HPDE6-E6E7 (cell line): Measurements from ENCODE around the gene SERPINA4.

ENCODE experiments used
- DNase-seq: peaks from one replicate; pipeline ENCODE4 v3.0.0; 2011; ENCODE audit warnings: missing footprints; ENCODE audit errors: extremely low spot score

SERPINA4 gene

GRCh38 chr14:94560751-94561655 is at the start of gene SERPINA4:
Gene SERPINA4, plus strand, starts transcription at chr14:94561442. Its CDS starts 2,041 bp downstream, at chr14:94563483.
- no peak for DNase-seq

DNA sequence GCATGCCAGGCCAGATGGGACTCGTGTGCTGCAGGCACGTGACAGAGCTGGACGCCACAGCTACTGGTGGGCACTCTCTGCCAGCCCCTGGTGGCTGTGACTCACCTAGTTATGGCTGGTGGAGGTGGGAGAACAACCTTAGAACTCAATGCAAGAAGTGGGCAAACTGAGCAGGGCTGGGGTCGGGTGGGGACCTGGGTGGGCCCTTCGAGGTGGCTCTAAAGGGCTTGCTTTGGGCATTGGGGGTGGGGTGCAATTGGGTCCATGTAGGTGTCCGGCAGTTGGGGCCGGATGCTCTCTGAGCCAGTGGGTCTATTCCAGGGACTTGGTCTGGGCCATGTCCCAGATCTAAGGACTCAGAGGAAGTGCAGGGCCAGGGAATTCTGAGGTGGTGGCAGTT is 46.9 kb upstream of the SERPINA4 start:
- DNase-seq = no peak

- no peak for DNase-seq
Measured at GRCh38 chr14:94515426-94515825, 45.8 kb upstream of the SERPINA4 start.

GRCh38 chr14:94515856-94516255 is 45.4 kb upstream of the SERPINA4 start:
- DNase-seq = no peak

DNA sequence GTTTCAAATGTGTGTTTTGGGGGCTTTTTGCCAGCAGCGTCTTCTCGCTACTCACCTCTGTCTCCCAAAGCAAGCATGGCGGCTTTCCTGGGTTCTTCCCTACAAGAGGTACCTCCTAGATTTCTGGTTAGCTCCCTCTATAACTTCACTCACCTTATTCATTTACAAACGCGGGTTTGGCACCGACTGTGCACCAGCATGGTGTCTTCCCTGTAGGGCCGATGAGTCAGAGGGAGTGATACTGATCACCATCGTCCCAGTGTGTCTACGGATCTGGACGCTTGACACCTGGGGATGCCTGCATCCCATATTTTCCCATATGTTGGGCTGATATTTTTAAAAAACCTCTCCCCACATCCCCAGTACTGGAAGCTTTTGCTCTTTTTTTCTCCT is 44.0 kb upstream of the SERPINA4 start:
- DNase-seq = no peak

DNA sequence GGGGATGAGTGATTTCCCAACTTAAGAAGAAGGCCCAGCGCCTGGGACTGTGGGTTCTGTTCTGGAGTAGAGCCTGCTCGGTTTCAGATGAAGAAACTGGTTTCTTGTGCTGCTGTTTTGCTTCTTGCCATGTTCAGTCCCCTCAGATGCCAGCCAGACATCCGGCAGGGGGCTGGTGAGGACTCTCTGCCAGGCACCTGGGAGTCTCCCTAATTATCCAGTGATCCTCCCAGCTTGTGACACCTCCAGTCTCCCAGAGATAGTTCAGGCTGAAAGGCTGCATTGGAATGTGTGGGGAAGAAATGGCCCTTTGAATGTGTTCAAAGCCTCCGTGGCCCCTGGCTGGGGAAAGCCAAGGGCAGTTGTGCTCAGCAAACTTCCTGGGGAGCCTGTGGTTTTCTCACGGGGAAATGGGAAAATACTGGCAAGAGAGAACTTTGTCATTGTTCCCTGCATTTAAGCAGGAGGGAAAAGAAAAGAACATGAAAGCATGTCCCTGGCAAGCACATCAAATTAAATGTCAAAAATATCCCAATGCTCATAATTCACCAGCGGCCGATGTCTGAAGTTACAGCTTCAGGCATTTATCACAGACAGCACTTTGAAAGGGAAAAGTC is 43.5 kb upstream of the SERPINA4 start:
- DNase-seq = no peak

GRCh38 chr14:94521375-94522114 is 39.7 kb upstream of the SERPINA4 start:
- no peak for DNase-seq

DNA sequence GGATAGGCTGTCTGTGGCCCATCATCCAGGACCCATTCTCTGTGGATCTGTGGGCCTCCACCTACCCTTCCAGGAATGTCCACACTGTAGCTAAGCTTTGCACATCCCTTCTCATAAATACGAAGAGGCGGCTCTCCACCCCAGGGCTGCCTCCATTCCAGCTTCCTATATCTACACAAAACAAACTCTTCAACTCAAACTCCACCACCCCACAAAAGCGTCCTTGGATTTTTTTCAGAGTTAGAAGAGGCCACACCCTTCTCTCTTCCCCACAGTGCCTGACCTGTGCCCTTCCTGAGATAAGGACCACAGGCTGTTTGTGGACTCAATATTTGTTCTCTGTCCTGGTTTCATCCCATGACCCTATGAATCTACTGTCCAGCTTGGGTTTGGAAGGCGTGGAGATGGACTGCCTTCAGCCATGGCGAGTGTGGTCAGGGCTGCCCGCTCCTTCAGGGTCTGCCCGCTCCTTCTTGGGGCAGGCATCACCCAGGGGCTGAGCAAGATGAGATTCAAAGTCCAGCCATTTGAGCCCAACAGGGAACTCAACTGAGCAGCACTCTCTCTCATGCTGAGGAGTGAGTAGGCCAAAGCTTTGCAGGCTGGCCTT is 39.0 kb upstream of the SERPINA4 start:
- DNase-seq = no peak

DNA sequence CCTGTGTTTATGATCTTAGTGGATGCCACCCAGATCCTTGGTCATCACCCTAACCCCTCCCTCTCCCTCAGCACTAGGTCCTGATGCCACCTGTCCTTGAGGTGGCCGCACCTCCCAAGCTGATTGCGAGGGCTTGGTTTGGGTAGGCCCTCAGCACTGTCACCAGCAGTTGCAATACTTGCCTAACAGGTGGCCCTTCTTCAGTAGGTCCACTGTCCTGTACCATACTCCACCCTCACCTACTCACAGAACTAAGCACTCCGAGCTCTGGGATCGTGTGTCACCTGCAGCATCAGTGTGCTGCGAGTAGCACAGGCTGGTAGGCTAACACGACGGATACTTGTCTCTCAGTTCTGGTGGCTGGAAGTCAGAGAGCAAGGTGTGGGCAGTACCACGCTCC is 38.0 kb upstream of the SERPINA4 start:
- no peak for DNase-seq

DNA sequence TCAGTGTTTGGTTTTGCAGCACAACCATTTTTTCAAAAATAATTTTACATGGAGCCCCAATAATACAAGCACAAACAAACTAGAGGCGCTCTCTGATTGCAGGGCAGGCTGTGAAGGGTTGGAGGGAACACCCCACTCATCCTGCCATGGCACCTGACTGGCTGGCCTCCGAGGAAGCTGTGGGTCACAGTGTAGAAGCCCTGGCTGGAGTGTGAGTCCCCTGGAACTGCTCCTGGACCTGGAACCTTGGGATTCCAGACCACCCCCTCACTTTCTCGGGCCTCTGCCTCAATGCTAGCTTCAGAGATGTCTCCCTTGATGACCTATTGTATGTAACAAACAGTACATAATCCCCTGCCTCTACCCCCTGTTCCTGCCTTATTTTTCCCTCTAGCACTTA is 37.1 kb upstream of the SERPINA4 start:
- DNase-seq = no peak

GRCh38 chr14:94531187-94531586 is 30.1 kb upstream of the SERPINA4 start:
- no peak for DNase-seq

GRCh38 chr14:94532447-94532846 is 28.8 kb upstream of the SERPINA4 start:
- DNase-seq = no peak

DNA sequence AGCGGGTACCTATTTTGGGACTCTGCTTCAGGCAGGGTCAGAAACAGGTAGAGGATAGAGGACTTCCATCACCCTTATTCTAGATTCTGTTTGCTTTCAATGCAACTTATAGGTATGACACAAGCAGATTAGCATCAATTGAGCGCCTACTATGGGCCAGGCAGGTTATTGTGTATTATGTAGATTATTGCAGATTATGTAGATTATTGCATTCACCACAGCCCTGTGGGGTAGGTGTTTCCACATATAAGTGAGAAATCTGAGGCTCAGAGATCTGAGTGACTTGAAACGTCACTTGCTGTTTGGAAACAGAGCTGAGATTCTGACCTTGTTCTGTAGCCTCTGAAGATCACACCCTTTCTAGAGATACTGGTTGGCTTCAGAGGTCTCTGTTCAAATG is 25.7 kb upstream of the SERPINA4 start:
- no peak for DNase-seq

DNA sequence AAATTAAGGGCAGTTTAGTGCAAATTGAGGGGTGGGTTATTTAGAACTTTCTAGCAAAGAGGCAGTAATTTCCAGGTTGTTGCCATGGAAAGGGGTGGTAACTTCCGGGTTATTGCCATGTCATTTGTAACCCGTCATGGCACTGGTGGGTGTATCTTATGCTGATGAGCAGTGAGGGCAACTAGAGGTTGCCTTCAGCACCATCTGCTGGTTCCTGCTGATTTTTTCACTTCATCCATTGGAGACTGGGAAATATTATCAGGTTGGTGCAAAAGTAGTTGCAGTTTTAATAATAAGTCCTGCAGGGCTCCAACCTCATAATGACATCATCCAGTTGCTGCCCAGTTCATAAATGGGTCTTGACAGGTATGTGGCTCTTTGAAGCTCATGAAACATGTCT is 24.4 kb upstream of the SERPINA4 start:
- no peak for DNase-seq

GRCh38 chr14:94538070-94538740 is 23.0 kb upstream of the SERPINA4 start:
- DNase-seq = no peak

- DNase-seq = no peak
Measured at GRCh38 chr14:94539181-94539580, 22.1 kb upstream of the SERPINA4 start.

- DNase-seq = no peak
Measured at GRCh38 chr14:94540031-94540794, 21.0 kb upstream of the SERPINA4 start.

- DNase-seq = no peak
Measured at GRCh38 chr14:94541234-94541975, 19.8 kb upstream of the SERPINA4 start.

- DNase-seq = no peak
Measured at GRCh38 chr14:94542111-94542810, 19.0 kb upstream of the SERPINA4 start.
